Measurements from ENCODE around the gene ITGAV. TPM values are rescaled to one million over a fixed set of nuclear protein-coding genes. Genes with fewer than 3 reads are reported as not detected.

The ITGAV gene
- total RNA-seq, 4 donors from 2014 or later: 69.8 to 84.7 (median 78.8) TPM

DNA sequence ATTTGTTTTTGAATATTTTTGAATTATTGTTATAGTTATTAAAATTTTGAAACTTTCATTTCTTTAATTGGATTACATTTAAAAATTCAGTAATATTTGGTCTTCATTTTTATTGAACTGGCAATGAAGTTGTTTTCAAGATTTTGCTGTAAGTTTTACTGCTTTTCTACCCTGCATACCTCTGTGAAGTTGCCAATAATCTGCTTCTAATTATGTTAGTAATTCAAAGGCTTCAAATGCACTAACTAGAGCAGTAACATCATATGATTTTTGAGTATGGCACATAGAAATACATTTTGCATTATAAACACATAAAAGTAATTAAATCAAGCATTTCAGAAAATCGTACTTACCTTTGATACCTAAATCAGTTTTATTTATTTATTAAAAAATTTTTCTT is 63.7 kb downstream of the ITGAV start:
- DNase-seq (ENCODE audit: low spot score in 2 of 2): no peak
- H3K4me3 ChIP-seq (ENCODE audit: low read depth, poor library complexity, severe bottlenecking): no peak overlapping the region
- 62 to 71% methylated on average over 1 of the region's 1 CpG for WGBS, 2 donors
- no peak for TF ChIP-seq POLR2A (IDR thresholded peaks at IDR 0.05)
- TF ChIP-seq, protein P1, sequence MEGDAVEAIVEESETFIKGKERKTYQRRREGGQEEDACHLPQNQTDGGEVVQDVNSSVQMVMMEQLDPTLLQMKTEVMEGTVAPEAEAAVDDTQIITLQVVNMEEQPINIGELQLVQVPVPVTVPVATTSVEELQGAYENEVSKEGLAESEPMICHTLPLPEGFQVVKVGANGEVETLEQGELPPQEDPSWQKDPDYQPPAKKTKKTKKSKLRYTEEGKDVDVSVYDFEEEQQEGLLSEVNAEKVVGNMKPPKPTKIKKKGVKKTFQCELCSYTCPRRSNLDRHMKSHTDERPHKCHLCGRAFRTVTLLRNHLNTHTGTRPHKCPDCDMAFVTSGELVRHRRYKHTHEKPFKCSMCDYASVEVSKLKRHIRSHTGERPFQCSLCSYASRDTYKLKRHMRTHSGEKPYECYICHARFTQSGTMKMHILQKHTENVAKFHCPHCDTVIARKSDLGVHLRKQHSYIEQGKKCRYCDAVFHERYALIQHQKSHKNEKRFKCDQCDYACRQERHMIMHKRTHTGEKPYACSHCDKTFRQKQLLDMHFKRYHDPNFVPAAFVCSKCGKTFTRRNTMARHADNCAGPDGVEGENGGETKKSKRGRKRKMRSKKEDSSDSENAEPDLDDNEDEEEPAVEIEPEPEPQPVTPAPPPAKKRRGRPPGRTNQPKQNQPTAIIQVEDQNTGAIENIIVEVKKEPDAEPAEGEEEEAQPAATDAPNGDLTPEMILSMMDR (IDR thresholded peaks at IDR 0.05): no peak
- intact Hi-C loops (cut with DNase I; ENCODE audit: low total_unique reads): no loop called here

DNA sequence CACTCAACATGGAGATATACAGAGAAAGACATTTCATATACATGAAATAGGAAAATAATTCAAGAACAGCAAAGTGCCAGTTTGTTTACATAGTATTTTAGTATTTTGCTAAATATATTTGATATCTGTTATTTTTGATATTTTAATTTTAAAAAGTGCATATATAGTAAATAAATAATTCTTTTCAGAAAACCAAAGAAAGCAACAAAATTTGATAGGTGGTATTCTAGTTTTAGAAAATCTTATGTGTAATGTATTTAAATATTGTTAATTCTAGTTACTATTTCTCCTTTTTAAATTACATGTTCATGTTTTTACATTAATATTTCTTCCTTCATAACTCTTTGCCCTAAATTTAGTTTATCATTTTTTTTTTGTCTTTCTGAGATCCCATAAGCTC is 69.5 kb downstream of the ITGAV start:
- intact Hi-C loops (cut with DNase I; ENCODE audit: low total_unique reads): no loop called here
- TF ChIP-seq, protein P1 (IDR thresholded peaks at IDR 0.05): no peak
- TF ChIP-seq POLR2A (IDR thresholded peaks at IDR 0.05): no peak
- no peak for DNase-seq (ENCODE audit: low spot score in 2 of 2)
- H3K4me3 ChIP-seq (ENCODE audit: low read depth, poor library complexity, severe bottlenecking): no peak overlapping the region

GRCh38 chr2:186664385-186665043 is 74.7 kb downstream of the ITGAV start:
- DNase-seq (ENCODE audit: low spot score in 2 of 2): no peak
- intact Hi-C loops (cut with DNase I; ENCODE audit: low total_unique reads): no loop called here
- no peak overlapping the region for H3K4me3 ChIP-seq (ENCODE audit: low read depth, poor library complexity, severe bottlenecking)
- WGBS, 2 donors: 82 to 93% methylated on average over 5 of the region's 5 CpGs
- no peak for TF ChIP-seq POLR2A (IDR thresholded peaks at IDR 0.05)
- TF ChIP-seq, protein P1 (IDR thresholded peaks at IDR 0.05): no peak

GRCh38 chr2:186669146-186669545 is 79.3 kb downstream of the ITGAV start:
- WGBS, 2 donors: 90 to 93% methylated on average over 1 of the region's 1 CpG
- TF ChIP-seq, protein P1 (IDR thresholded peaks at IDR 0.05): no peak
- TF ChIP-seq POLR2A (IDR thresholded peaks at IDR 0.05): no peak
- no peak overlapping the region for H3K4me3 ChIP-seq (ENCODE audit: low read depth, poor library complexity, severe bottlenecking)
- intact Hi-C loops (cut with DNase I; ENCODE audit: low total_unique reads): no loop called here
- DNase-seq (ENCODE audit: low spot score in 2 of 2): no peak

DNA sequence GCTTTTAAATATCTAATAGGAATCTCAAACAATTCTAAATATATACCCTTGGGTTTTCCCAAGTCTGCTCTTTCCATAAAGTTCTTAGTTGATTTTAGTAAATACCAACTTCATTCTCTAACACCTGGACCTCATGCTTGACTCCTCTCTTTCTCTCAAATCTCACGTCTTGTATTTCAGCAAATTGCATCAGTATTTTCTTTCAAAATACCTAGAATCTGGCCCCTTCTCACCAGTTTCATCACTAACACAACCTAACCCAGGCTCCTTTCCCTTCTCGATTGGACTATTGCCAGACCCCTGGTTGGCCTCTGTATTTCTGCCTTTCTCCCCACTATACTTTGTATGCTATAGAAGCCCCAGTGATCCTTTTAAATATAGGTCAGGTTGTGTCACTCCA is 81.0 kb downstream of the ITGAV start:
- no peak for TF ChIP-seq POLR2A (IDR thresholded peaks at IDR 0.05)
- TF ChIP-seq, protein P1 (IDR thresholded peaks at IDR 0.05): no peak

DNA sequence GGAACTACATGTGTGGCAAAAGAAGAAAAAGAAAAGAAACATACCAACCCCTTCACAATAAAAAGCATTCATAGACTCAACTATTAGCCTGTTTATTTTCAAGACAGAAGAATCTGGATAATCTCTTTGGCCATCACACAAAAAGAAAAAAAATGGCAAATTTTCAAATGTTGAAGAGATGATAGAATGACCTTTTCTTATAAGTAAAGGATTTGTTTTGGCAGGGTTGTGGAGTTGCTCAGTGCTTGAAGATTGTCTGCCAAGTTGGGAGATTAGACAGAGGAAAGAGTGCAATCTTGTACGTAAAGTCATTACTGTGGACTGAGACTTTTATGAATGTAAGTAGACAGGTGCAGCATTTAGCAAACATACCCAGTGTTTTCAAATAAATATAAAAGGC is 85.5 kb downstream of the ITGAV start:
- 90 to 93% methylated on average over 1 of the region's 1 CpG for whole genome bisulfite sequencing, 2 donors
- TF ChIP-seq, protein P1 (IDR thresholded peaks at IDR 0.05): no peak
- TF ChIP-seq POLR2A (IDR thresholded peaks at IDR 0.05): no peak
- intact Hi-C loops (cut with DNase I; ENCODE audit: low total_unique reads): no loop called here
- H3K4me3 ChIP-seq (ENCODE audit: low read depth, poor library complexity, severe bottlenecking): no peak overlapping the region
- no peak for DNase-seq (ENCODE audit: low spot score in 2 of 2)

More for the DNA sequence above, 81.0 kb downstream of the ITGAV start:
- no peak overlapping the region for H3K4me3 ChIP-seq (ENCODE audit: low read depth, poor library complexity, severe bottlenecking)
- WGBS, 2 donors: 82 to 95% methylated on average over 2 of the region's 2 CpGs
- intact Hi-C loops (cut with DNase I; ENCODE audit: low total_unique reads): no loop called here
- no peak for DNase-seq (ENCODE audit: low spot score in 2 of 2)

Data from lower leg skin (tissue), 4 donors.